SH-SY5Y (cell line): ENCODE results near the gene FAM20B.

Source experiments
- GATA2 ChIP-seq: IDR thresholded peaks from 2 replicates; pipeline ENCODE4 v1.6.1; 2011; ENCODE audit warnings: mild to moderate bottlenecking, low read depth, low read length
- GATA3 ChIP-seq: IDR thresholded peaks from 2 replicates; pipeline ENCODE4 v1.6.1; 2011; ENCODE audit warnings: low read depth, mild to moderate bottlenecking, low read length, moderate library complexity

DNA sequence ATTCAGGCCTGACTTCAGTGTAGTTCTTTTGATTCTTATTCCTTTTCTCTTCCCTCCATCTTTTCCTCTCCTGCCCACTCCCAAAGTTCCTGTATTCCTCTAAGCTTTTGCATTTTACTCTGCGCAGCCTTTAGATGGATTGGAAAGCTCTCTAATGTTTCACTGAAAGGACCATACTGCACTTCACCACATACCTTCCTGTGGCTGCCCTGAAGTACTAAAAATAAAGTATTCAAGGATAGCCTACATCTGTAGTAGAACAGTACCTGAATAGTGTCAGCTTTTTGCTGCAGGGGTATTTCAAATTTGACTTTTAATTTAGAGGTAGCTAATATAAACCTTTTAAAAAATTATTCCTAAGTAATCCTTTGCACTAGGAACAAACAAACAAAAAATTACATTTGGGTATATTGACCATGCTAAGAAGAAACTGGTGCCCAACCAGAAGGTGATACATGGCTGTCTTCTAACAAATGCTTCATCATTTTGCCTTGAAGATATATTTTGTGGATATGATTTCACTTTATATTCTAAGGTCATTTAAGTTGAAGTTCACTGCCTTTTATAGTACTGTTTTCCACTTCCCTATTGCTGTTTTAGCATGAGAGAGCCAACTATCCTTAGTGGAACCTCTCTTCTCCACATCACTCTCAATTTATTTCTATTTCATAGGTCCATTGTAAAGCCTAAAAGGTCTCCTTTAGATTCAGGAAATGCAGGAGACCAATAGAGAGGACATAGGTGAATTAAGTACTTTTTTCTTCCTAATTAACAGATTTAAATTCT is 22.8 kb downstream of the FAM20B start:
- TF ChIP-seq GATA3 = no peak
- no peak for TF ChIP-seq GATA2
